Heart left ventricle (tissue), 13 donors: Measurements from ENCODE around the gene DCDC2C.

ENCODE experiments used
- CTCF ChIP-seq, 12 donors: fragments of 200-600 bp; sonication (generic) in 4 of 12; IDR thresholded peaks; one replicate each; pipeline versions ENCODE4 v1.5.0 to v1.8.0; 2018 to 2022; ENCODE audit warnings: antibody characterized with exemption in 12 of 12, mild to moderate bottlenecking in 5 of 12
- POLR2A ChIP-seq, 2 donors: fragments of 450-650 bp; IDR thresholded peaks; one replicate each; pipeline ENCODE4 v1.6.1; 2017; ENCODE audit warnings: antibody characterized with exemption in 2 of 2, mild to moderate bottlenecking in 2 of 2, moderate library complexity in 2 of 2
- donor health status: ischemic (EF 13 %, LVEDD 7.1; RV severe dilation, severe dysfunction).
- donor health status: DM: no; HTN: yes; CAD: no.
- donor health status: DM: no; HTN: no; CAD: no.
- donor health status: ischemic (EF 25% LVEDD 6.9; RV normal size, moderate dysfunction).
- donor health status: ischemic (EF 25% LVEDD 5.7; RV mildly dilated, moderate dysfunction).
- donor health status: ischemic (EF 35%, LVEDD 5.7; RV mildly dilated, moderate dysfunction).
- donor health status: nonischemic (EF 11% LVEDD 7.7; RV severe dilation, severe dysfunction).
- donor health status: DM: yes; HTN: yes; CAD: no.
- donor health status: PGD.
- donor health status: ischemic (EF 29% LVEDD 5.4; RV normal size, mild dysfunction).
- donor health status: nonischemic (EF 23%, LVEDD 6.1; RV moderate dilation, normal function).

GRCh38 chr2:3659447-3660432, 43.6 kb upstream of the DCDC2C start:
- TF ChIP-seq CTCF (IDR thresholded peaks at IDR 0.05) (no peak), POLR2A (IDR thresholded peaks at IDR 0.05) (no peak)
